GM19395 (cell line): ENCODE measurements around the gene NEGR1.
"Not testable (repeated sequence)": the region's sequence is repeated elsewhere in the genome, so short reads cannot be mapped to it uniquely, and the experiment has no call there.

Source experiments
- ATAC-seq: cut with Tn5 transposase; IDR thresholded peaks from one replicate; pipeline ENCODE4 v1.9.1; 2021; ENCODE audit warnings: mild to moderate bottlenecking, moderate library complexity; ENCODE audit not compliant: unreplicated experiment

Gene NEGR1

DNA sequence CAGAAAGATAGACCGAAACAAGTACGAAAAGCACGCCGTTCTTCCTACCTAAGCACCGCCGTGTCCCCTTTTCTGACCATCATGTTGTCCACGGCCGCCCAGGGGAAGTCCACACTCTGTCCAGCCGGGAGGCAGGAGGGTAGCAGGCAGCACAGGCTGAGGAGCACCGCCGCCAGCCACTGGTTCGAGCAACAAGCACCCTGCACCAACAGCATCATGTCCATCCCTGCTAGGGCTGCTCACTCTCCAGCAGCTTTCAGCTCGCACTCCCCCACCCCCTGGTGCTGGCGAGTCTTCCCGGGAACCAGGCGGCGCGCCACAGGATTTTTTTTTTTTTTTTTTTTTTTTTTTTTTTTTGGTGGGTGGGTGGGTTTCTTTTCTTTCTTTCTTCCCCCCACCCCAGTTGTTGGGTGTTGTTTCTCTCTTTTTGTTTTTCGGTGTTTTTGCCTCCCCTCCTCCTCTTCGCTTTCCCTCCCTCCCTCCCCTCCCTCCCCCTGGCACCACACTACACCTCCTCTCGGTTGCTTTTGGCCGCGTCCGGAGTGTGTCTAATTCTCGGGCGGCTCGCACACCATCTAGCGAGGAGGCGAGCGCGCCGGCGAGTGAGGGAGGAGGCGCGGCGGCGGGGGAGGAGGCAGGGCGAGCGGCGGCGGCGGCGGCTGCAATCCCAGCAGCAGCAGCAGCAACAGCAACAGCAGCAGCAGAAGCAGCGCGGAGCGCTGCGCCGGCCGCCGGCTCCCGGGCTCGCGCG, at the start of gene NEGR1:
Gene NEGR1, minus strand, starts transcription at position 269 of the 751 bp plus-strand sequence.
- peak; percentile 61 for ATAC-seq

DNA sequence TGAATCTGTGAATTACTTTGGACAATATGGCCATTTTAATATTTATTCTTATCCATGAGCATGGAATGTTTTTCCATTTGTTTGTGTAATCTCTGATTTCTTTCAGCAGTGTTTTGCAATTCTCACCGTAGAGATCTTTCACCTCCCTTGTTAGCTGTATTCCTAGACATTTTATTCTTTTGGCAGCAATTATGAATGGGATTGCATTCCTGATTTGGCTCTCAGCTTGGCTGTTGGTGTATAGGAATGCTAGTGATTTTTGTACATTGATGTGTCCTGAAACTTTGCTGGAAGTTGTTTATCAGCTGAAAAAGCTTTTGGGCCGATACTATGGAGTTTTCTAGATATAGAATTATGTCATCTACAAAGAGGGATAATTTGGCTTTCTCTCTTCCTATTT, 44.2 kb upstream of the NEGR1 start:
- ATAC-seq, result no peak

DNA sequence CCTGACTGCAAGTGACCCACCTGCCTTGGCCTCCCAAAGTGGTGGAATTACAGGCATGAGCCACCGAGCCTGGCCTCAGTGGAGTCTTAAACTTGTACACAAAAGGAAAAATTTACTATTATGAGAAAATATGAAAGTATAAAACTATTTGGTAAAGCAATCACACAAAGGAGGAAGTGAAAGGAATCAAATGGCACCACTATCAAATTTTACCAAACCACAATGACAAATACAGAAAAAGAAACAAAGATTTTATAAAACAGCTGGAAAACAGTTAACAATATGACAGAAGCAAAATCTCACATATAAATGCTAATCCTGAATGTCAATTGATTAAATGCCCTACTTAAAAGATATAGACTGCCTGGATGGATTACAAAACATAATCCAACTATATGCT, 42.1 kb upstream of the NEGR1 start:
- no peak for ATAC-seq

DNA sequence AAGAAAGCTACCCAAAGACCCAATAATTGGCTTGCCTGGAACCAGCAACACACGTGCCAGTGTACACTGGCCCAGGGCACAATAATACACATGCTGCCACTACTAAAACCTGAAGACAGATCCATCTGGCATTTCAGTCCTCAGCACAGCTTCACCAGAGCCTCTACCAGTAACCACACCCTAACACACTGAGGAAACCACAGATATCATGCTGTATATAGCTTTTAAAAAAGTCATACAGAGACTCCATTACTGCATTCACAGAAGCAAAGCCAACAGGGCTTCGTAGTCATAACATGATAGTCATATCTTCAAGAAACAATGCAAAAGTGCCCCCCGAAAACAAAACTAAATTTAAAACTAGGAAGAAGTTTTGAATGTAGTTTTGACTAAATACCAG, 40.6 kb upstream of the NEGR1 start:
- no peak for ATAC-seq

DNA sequence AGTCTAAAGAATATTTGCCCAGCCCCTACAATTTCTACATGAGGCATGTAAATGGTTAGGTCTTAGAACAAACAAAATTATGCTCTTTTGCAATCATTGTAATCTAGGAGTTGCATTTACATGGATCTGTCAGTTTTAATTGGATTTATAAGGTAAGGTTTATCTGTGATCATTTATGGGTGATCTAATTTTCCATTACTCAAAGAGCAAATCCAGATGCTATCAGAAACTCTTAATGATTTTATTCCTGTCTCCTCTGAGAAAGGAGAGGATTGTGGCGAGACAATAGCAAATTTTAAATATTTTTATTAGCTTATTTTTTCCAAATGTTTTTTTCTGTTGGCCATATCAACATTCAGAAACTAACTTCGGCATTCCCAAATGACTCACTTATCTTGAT, 14.2 kb upstream of the NEGR1 start:
- no peak for ATAC-seq

DNA sequence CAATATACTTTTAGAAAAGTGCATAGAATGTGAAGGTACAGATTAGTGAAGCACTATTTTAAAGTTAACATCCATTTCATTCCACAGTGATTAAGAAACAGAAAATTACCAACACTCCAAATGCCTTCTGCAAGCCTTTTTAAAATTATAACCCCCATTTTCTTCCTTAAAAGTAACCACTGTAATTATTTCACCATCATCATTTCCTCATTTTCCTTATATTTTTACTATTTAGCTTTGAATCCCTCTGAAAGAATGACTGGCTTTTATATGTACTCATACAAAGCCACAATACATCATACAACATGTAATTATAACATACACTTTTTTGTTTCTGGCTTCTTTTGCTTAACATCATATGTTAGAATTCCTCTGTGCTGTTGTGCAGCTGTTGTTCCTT, 6.5 kb upstream of the NEGR1 start:
- no peak for ATAC-seq

DNA sequence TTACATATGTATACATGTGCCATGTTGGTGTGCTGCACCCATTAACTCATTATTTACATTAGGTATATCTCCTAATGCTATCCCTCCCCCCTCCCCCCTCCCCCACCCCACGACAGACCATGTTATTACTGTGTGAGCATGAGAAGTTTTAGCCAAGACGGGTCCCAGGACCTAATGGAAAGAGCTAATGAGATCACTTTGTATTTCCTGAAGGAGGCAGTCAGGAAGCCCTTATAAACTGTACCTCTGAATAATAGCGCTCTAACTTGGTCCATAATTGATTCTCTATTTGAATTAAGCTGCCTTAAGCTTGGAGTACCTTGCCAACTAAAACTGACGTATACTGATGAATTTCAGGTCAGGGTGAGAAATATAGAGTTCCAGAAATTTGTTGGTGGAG, 4.1 kb upstream of the NEGR1 start:
- ATAC-seq, result no peak

DNA sequence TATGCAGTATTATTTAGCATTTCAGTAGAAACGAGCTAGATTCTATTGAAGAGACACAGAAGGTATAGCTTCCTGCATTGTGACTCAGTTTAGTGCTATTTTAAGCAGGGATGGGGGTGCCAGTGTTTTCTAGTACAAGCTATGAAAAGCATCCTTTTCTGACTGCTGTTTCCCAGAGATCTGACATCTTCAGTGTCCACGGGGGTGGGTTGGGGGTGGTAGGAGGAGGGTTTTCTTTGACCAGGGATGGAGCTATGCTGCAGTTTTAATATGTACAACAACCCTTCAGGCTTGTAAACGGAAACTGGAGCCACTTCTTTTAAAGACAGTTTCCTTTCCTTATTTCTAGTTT, 2.7 kb upstream of the NEGR1 start:
- ATAC-seq, result no peak

DNA sequence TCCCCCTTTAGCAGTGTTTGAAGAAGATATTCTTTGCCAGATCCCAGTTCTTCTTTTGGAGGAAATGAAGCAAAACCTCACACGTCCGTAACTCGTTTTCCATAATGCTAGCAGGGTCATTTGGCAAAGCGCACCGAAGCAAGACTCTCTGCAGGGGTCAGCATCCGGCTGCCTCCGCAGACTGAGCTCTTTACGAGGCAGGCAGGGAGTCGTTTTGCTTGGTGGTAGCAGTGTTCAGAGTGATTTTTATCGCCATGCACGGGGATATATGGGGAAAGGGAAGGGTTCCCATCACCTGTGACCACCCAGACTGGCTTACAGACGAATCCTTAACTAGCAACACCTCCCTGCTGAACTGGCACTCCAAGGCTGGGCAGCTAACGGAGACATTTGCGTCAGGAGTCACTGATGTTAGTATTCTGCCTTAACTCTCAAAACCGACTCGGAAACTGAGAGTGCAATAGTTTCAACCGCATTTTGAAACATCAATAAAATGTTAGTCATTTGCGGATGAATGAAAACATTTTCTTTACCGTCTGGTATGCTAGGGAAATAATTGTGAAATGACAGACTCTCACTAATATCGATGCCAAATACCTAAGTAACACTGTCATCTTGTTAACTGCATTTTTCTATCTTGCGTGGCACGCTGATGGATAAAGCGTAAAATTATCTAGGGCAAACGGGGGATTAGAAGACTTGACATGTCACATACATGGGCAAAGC, 2.2 kb upstream of the NEGR1 start:
- peak; percentile 85 for ATAC-seq

DNA sequence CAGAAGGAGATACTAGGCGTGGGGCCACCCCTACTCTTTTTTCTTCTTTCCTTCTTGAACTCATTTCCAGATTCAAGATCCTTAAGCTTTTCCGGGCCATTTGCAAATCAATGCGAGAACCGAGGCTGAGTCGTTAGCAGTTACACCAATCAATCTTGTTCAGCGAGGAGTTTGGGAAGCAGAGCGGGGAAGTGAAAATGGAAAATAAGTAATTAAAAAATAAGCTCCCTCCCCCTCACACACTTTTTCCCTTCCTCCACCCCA, 1.7 kb upstream of the NEGR1 start:
- no peak for ATAC-seq

DNA sequence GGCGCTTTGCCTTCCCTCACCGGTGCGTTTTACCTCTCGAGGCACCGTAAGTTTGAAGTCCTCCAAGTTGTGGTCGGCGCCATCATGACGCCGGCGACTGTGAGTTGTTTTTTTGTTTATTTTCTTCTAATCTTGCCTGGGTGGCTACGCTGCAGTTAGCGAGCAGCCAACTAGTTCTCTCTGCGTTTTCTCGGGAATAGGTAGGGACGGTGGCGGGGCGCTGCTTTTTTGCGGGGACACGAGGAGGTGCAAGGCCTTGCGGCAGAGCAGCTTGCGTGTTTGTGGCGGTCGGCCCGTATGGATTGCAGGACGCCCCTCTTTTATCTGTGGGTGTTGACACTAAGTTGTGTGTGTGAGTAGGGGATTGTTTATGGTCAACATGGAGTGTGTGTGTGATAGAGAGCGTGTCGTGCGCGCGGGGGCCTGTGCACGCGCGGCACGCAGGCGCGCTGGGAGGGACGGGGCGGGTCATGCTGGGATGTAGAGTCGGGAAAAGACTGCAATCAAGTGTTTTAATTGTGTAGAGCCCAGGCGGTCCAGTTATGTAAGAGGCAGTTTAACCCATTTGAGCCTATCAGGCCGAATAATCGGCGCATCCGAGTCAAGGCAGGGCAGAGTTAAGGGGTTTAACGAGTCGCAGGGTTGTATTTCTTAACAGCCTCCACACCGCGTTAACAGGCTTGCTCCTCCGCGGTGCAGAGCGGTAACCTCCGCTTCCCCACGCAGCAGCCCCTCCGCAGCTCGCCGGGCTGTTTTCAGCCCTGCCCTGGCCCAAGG, 1.2 kb upstream of the NEGR1 start:
- ATAC-seq, result no peak

DNA sequence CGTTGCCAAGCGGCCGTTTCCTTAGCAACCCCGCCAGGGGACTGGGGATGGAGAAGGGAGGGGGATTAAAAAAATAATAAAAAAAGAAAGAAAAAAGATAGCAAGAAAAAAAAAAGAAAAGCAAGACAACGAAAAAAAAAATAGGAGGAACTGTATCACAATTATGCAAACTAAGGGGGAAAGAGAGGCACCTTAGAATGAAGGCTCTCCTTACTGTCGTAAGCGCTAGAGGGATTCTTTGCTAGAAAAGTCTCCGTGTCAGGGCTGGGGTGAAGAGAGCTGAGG, 625 bp upstream of the NEGR1 start:
- ATAC-seq, result peak; percentile 10

DNA sequence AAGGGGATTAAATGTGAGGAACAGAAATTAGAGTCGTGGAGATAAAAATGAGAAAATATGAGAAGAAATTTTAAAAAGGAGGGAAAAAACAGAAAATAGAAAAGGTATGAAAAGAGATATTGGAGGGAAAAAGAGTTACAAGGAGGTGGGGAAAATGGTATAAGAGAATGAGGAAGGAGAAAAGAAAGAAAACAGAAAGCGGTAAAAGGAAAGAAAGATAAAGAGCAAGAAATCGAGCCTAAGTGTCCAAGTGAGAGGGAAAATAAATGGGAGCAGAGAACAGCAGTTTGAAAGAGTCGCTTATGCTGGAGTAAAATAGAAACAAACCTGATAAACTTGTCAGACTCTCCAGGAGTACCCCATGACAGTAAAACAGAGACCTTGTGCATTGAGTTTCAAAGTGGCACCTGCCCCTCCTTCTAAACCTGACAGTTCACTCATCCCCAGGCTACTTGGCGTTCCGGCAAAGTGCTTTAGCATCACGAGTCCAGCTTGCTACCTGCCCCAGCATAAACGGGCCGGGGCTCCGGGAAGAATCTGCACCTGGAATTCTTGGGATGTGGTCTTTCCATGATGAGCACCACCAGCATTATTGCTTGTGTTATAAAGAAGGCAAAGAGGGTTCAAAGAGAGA, 585 bp downstream of the NEGR1 start:
- no peak for ATAC-seq

DNA sequence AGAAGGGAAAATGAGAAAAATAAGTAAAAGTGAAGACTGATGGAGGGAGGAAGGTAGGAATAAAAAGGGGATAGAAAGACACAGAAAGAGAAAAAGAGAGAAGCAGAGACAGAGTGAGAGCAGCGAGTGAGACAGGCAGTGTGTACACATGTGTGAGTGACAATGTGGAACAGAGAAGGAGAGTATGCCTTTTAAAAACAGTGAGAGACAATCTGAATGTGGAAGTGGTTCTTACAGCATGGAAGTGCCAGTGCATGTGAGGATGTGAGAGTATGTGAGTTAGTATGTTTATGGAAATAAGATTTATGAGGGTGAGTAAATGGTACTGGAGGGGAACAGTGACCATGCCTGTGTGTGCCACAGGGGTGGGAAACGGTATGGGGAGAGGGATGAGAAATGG, 1.2 kb downstream of the NEGR1 start:
- no peak for ATAC-seq

DNA sequence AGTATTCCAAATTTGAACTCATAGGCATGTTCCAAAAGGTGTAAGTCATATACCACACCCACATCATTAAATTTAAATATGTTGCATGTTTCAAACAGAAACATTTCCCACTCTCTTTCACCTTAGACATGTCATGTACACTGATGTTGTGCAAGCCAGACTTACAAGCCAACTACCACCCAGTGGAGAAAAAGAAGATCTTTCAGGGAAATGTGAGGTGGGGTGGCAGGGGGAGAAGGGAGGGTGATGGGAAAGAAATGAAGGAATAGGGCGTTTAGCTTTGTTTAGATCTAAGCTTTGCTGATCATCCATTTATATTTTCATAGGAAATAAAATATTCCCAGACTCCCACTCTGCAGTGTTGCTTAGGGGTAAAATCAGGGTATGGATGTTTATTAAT, 1.6 kb downstream of the NEGR1 start:
- no peak for ATAC-seq

DNA sequence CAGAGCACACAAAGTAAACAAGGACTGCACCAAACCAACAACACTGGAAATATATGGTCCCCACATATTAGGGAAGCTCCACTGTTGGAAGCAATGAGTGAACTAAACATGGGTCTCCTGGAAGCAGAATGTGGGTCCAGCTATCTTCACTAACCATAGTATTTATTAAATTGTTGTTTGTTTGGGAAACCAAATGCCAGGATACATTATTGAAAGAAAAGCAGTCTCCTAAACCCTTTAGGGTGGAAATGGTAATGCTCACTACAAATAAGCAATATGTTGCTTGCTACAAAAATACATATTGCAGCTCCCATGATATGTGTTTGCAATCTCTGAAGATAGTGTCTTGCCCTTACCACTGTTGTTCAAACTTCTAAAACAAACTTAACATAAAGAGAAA, 2.2 kb downstream of the NEGR1 start:
- ATAC-seq, result no peak

DNA sequence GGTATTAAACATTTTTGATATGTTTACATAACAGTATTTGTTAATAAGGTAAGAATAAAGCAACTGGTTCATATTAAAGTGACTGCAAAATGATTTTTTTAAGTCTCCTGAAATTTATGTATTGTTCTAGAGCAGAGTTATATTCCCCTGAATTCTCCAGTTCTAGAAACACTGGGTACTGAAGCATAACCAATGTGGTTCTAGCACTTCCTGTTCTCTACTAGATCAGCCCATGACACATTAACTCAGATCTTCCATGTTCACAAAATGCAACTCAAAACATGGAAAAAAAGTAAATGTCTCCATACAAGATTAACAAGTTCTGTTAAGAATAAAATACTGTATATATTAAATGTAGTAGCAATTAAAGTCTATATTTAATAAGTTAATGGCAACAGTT, 3.9 kb downstream of the NEGR1 start:
- no peak for ATAC-seq

DNA sequence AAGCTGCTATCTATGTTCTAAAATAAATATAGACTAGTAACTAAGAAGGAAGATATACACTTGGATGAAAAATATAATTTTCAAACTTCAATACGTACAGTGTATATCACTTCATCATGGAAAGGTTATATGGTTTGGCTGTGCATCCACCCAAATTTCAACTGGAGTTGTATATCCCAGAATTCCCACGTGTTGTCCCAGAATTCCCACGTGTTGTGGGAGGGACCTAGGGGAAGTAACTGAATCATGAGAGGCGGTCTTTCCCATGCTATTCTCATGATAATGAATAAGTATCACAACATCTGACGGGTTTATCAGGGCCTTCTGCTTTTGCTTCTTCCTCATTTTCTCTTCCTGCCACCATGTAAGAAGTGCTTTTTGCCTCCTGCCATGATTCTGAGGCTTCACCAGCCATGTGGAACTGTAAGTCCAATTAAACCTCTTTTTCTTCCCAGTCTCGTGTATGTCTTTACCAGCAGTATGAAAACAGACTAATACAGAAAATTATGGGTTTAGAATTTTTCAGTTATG, 10.7 kb downstream of the NEGR1 start:
- ATAC-seq, result no peak

DNA sequence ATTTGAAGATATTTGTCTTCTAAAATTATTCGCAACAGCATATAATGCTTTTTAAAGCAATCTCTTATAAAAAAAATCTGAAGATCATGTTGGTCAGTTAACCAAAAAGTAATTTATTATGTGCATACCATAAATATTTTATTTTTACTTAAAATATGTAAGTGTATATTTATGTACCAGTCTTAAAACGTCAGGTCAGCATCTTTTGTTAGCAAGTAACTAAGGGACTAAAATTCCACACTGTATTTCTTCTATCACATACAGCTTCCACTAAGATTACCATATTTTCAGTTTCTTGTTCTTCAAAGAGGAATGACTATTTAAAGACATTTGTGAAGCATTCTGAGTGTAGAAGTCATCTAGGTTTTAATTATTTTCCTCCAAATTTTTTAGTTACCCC, 19.6 kb downstream of the NEGR1 start:
- ATAC-seq, result no peak

DNA sequence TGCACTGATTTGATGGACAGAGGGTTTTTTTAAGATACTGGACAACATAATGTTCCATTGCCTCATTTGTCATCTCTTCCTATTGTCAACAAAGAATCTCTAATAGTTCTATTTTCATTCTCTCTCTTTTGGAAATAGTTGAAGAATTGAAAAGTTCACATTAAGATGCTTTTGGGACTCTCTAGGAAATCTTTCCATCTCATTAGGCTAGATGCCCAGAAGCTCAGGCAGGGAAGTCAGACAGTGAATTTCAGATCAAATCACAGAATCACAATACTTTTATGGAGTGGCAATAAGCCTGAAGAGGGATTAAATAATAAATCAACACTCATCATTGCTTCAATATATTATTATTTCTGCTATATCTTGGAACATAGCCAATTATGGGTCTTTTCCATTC, 29.2 kb downstream of the NEGR1 start:
- no peak for ATAC-seq

DNA sequence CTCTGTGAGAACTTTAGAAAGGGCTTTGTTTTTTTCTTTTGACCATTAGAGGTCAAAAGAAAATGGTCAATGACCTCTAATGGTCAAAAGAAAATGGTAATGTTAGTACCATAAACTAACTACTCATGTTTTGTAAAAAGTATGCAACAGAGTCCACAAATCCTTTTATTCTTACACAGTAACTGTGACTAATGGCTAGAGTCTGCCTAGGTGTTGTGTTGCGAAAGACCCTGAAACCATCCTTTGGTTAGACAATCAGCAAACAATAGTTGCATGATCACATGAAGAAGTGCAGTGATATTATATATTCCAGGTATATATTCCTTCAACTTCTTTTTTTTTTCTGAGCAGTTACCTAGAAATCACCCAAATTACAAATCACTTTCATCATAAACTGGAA, 40.9 kb downstream of the NEGR1 start:
- ATAC-seq, result no peak

DNA sequence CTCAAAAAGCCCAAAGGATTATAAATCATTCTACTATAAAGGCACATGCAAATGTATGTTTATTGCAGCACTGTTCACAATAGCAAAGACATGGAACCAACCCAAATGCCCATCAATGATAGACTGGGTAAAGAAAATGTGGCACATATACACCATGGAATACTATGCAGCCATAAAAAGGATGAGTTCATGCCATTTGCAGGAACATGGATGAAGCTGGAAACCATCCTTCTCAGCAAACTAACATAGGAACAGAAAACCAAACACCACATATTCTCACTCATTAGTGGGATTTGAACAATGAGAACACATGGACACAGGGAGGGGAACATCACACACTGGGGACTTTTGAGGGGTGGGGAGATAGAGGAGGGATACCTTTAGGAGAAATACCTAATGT, 46.4 kb downstream of the NEGR1 start:
- ATAC-seq, result not testable (repeated sequence)
